Endodermal cell (in vitro differentiated cells): ENCODE results near the gene TTLL10. TPM values are rescaled to one million over a fixed set of nuclear protein-coding genes. Genes with fewer than 3 reads are reported as not detected.
"Not testable (repeated sequence)": the region's sequence is repeated elsewhere in the genome, so short reads cannot be mapped to it uniquely, and the experiment has no call there.

Source experiments
- DNase-seq: peaks from one replicate; pipeline ENCODE4 v3.0.0-alpha.2; 2017
- H3K27ac ChIP-seq: 2 replicates; pipeline ENCODE4 v1.5.1; 2013; ENCODE audit warnings: mild to moderate bottlenecking, low read depth, low read length, moderate library complexity
- H3K27me3 ChIP-seq: 2 replicates; pipeline ENCODE4 v1.6.1; 2013; ENCODE audit warnings: mild to moderate bottlenecking, low read length, moderate library complexity; ENCODE audit not compliant: insufficient read depth, control insufficient read depth, poor library complexity, severe bottlenecking
- H3K36me3 ChIP-seq: 2 replicates; pipeline ENCODE4 v1.7.0; 2013; ENCODE audit warnings: mild to moderate bottlenecking, low read length, moderate library complexity; ENCODE audit not compliant: control insufficient read depth, insufficient read depth
- H3K4me1 ChIP-seq: one replicate; pipeline ENCODE4 v1.7.0; 2013; ENCODE audit warnings: low read length; ENCODE audit not compliant: control insufficient read depth, insufficient read depth
- H3K4me3 ChIP-seq: 2 replicates; pipeline ENCODE4 v1.5.1; 2013; ENCODE audit warnings: mild to moderate bottlenecking, low read length, moderate library complexity
- H3K9ac ChIP-seq: 2 replicates; pipeline ENCODE4 v1.6.1; 2013; ENCODE audit warnings: mild to moderate bottlenecking, low read length, moderate library complexity; ENCODE audit not compliant: poor library complexity, severe bottlenecking; ENCODE audit errors: extremely low read depth
- H3K9me3 ChIP-seq: 2 replicates; pipeline ENCODE4 v1.6.1; 2013; ENCODE audit warnings: mild to moderate bottlenecking, low read length, moderate library complexity; ENCODE audit not compliant: control insufficient read depth
- H3K27ac Mint-ChIP-seq: 2 replicates; pipeline ENCODE4 v1.8.0; 2020; ENCODE audit warnings: mixed read lengths
- H3K27me3 Mint-ChIP-seq: 2 replicates; pipeline ENCODE4 v1.8.0; 2021; ENCODE audit warnings: mild to moderate bottlenecking, mixed read lengths; ENCODE audit not compliant: insufficient read depth
- H3K36me3 Mint-ChIP-seq: 2 replicates; pipeline ENCODE4 v1.8.0; 2020; ENCODE audit warnings: low read depth, mixed read lengths
- H3K4me1 Mint-ChIP-seq: 2 replicates; pipeline ENCODE4 v1.8.0; 2020; ENCODE audit warnings: mixed read lengths
- H3K4me3 Mint-ChIP-seq: 2 replicates; pipeline ENCODE4 v1.8.0; 2020; ENCODE audit warnings: mild to moderate bottlenecking, moderate library complexity, mixed read lengths
- H3K9me3 Mint-ChIP-seq: 2 replicates; pipeline ENCODE4 v1.8.0; 2020; ENCODE audit warnings: mild to moderate bottlenecking, mixed read lengths
- WGBS, 2 experiments: methylation state at CpG; one replicate each; pipeline versions ENCODE4 v1.1.5 to v1.1.7; 2013; ENCODE audit warnings: missing lambda C conversion rate in 2 of 2, mixed read lengths in 1 of 2; ENCODE audit not compliant: insufficient coverage in 1 of 2, insufficient read length in 1 of 2; 5-methylcytosine and 5-hydroxymethylcytosine counted together
- total RNA-seq, 2 donors: library from RNA; stranded (reverse); fragmentation: NEBNext Ultra II Directional in 1 of 2; extraction: Animal tissue kit (Norgen Biotek cat#: 25700) in 1 of 2; gene quantifications; 2 replicates in 1 of 2; 3 replicates in 1 of 2; pipeline ENCODE4 v1.2.1, GENCODE V29; 2021
- TF ChIP-seq, protein P1 (sequence below): fragments of 200-600 bp; sonication (generic); conservative IDR thresholded peaks from 2 replicates; pipeline ENCODE4 v1.5.0; 2021; ENCODE audit warnings: antibody characterized with exemption, mild to moderate bottlenecking

Gene TTLL10
- total RNA-seq, 2 donors from 2014 or later, result 0.93 to 1.2 TPM

DNA sequence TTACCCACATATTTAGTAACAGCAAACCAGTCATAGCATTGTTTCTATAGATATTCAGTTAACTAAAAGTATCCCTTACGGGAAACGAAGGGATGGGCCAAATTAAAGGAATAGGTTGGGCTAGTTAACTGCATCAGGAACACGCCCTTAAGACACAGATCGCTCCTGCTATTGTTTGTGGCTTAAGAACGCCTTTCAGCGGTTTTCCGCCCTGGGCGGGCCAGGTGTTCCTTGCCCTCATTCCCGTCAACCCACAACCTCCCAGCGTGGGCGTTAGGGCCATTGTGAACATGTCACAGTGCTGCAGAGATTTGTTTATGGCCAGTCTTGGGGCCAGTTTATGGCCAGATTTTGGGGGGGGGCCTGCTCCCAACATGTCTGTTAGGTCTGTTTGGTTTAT, 18.1 kb downstream of the TTLL10 start:
- H3K4me1 ChIP-seq, result no peaks in the 10 kb centered on the region
- TF ChIP-seq, protein P1, sequence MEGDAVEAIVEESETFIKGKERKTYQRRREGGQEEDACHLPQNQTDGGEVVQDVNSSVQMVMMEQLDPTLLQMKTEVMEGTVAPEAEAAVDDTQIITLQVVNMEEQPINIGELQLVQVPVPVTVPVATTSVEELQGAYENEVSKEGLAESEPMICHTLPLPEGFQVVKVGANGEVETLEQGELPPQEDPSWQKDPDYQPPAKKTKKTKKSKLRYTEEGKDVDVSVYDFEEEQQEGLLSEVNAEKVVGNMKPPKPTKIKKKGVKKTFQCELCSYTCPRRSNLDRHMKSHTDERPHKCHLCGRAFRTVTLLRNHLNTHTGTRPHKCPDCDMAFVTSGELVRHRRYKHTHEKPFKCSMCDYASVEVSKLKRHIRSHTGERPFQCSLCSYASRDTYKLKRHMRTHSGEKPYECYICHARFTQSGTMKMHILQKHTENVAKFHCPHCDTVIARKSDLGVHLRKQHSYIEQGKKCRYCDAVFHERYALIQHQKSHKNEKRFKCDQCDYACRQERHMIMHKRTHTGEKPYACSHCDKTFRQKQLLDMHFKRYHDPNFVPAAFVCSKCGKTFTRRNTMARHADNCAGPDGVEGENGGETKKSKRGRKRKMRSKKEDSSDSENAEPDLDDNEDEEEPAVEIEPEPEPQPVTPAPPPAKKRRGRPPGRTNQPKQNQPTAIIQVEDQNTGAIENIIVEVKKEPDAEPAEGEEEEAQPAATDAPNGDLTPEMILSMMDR, result no peak
- Mint-ChIP-seq H3K4me3 (no peak overlapping the region), H3K27me3 (peaks cover 23% of the 10 kb centered on the region), H3K4me1 (no peaks in the 10 kb centered on the region), H3K9me3 (peaks cover 38% of the 10 kb centered on the region), H3K27ac (no peak overlapping the region), H3K36me3 (no peaks in the 10 kb centered on the region)
- H3K36me3 ChIP-seq, result no peaks in the 10 kb centered on the region
- no peak overlapping the region for H3K4me3 ChIP-seq
- H3K9ac ChIP-seq, result no peak overlapping the region
- no peaks in the 10 kb centered on the region for H3K27me3 ChIP-seq
- DNase-seq, result no peak
- 89 to 91% methylated on average over 11 of the region's 11 CpGs for WGBS, 2 experiments
- no peak overlapping the region for H3K27ac ChIP-seq
- H3K9me3 ChIP-seq, result peaks cover 28% of the 10 kb centered on the region

- H3K27ac Mint-ChIP-seq, result no peak overlapping the region
- peaks cover 19% of the 10 kb centered on the region for H3K27me3 Mint-ChIP-seq
- 86 to 93% methylated on average over 1 to 3 of the region's 3 CpGs for WGBS, 2 experiments
- no peak overlapping the region for H3K9ac ChIP-seq
- H3K27ac ChIP-seq, result no peak overlapping the region
- peaks cover 28% of the 10 kb centered on the region for H3K9me3 ChIP-seq
- peaks cover 34% of the 10 kb centered on the region for H3K9me3 Mint-ChIP-seq
- TF ChIP-seq, protein P1, result no peak
- no peak overlapping the region for H3K4me3 Mint-ChIP-seq
- no peaks in the 10 kb centered on the region for H3K36me3 ChIP-seq
- H3K4me1 ChIP-seq, result no peaks in the 10 kb centered on the region
- no peaks in the 10 kb centered on the region for H3K36me3 Mint-ChIP-seq
- no peaks in the 10 kb centered on the region for H3K27me3 ChIP-seq
- H3K4me1 Mint-ChIP-seq, result no peaks in the 10 kb centered on the region
- H3K4me3 ChIP-seq, result no peak overlapping the region
- no peak for DNase-seq
Measured at GRCh38 chr1:1194723-1195122, 21.0 kb downstream of the TTLL10 start.

GRCh38 chr1:1195726-1196125, 22.0 kb downstream of the TTLL10 start:
- H3K27ac ChIP-seq, H3K27ac Mint-ChIP-seq, H3K27me3 ChIP-seq, H3K4me1 Mint-ChIP-seq, H3K36me3 ChIP-seq, DNase-seq, H3K4me3 ChIP-seq, H3K4me3 Mint-ChIP-seq, H3K36me3 Mint-ChIP-seq, H3K4me1 ChIP-seq, H3K9ac ChIP-seq: not testable (repeated sequence)
- WGBS, 2 experiments, result 82 to 95% methylated on average over 6 of the region's 6 CpGs
- peaks cover 32% of the 10 kb centered on the region for H3K9me3 Mint-ChIP-seq
- H3K27me3 Mint-ChIP-seq, result peaks cover 17% of the 10 kb centered on the region
- peaks cover 27% of the 10 kb centered on the region for H3K9me3 ChIP-seq
